GM18951 (cell line): ENCODE measurements around the gene INPP5F.
"Not testable (repeated sequence)": the region's sequence is repeated elsewhere in the genome, so short reads cannot be mapped to it uniquely, and the experiment has no call there.

Experiments used
- POLR2A ChIP-seq: IDR thresholded peaks from 4 replicates; pipeline ENCODE4 v1.6.1; 2011; ENCODE audit warnings: mild to moderate bottlenecking; ENCODE audit not compliant: insufficient read length, insufficient read depth; ENCODE audit errors: extremely low read depth
- in situ Hi-C: fragments of 300-500 bp; cut with MboI; formaldehyde crosslinking; loops from one replicate; pipeline ENCODE4 v1.12.0; 2022; ENCODE audit warnings: low sequenced_read_pairs, mixed read lengths, inconsistent platforms; ENCODE audit not compliant: unreplicated experiment

The INPP5F gene

GRCh38 chr10:119761106-119761505 is 35.3 kb downstream of the INPP5F start:
- in situ Hi-C loops = no loop called here
- TF ChIP-seq POLR2A = no peak

DNA sequence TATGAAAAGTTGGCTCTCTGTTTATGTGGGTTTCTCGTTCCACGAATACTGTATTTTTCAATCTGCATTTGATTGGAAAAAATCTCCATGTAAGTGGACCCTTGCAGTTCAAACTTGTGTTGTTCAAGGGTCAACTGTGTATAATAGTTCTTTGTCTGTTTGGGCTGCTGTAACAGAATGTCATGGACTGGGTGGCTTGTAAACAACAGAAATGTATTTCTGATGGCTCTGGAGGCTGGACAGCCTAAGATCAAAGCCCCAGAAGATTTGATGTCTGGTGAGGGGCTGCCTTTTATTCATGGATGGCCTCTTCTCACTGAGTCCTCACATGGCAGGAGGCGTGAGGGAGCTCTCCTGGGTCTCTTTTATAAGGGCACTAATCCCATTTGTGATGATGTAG is 36.2 kb downstream of the INPP5F start:
- no peak for TF ChIP-seq POLR2A

GRCh38 chr10:119762805-119763798 is 37.3 kb downstream of the INPP5F start:
- TF ChIP-seq POLR2A = no peak
- in situ Hi-C loops = no loop called here

More for the DNA sequence above, 36.2 kb downstream of the INPP5F start:
- in situ Hi-C loops = no loop called here

DNA sequence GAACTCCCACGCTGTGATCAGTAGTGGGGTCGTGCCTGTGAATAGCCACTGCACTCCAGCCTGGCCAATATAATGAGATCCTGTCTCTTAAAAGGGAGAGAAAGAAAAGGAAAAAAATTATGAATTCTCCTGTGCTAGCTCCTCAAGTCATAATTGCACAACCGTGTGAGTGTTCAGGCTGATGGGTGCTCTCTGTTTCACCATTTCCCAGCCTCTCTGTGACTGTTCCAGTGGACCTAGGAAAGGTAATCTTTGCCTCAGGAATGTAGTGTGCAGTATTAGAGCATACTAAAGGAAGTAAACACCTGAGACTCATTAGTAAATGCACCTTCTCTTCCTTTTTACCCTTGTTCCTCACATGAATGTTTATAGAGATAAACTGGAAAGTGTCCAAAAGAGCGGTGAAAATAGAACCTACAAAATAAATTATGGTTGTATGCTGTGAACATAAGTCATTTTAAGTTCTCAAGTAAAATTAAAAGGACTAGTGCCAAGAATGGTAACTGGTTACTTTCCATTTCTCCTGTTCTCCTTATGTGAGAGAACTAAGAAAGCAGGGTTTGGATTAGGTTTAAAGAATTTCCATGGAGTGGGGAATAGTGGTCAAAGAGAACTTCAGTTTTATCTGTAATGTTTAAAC is 42.7 kb downstream of the INPP5F start:
- no peak for TF ChIP-seq POLR2A
- in situ Hi-C loops = no loop called here

DNA sequence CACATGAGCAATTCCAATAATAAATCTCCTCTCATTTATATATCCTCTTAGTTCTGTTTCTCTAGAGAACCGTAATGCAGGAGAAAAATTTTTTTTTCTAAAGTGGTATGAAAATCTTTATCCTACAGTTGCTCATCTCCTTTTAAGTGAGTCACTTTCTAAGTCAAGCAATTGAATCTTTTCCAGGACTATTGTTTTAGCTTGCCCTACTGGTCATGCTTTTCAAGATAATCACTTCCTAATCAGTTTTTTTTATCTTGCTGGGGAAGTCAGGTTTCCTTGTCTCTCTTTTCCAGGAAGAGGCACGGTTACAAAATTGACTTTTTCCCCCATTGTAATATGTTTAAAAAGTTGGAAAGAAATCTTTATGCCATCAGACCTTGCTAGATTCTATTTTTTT is 44.0 kb downstream of the INPP5F start:
- TF ChIP-seq POLR2A = no peak
- in situ Hi-C loops = no loop called here

GRCh38 chr10:119770928-119771327 is 45.1 kb downstream of the INPP5F start:
- in situ Hi-C loops = no loop called here
- no peak for TF ChIP-seq POLR2A

- in situ Hi-C loops = no loop called here
These were observed 46.5 kb downstream of the INPP5F start for GRCh38 chr10:119772334-119772733.

GRCh38 chr10:119773041-119773440 is 47.2 kb downstream of the INPP5F start:
- in situ Hi-C loops = not testable (repeated sequence)

More at GRCh38 chr10:119772334-119772733, 46.5 kb downstream of the INPP5F start:
- TF ChIP-seq POLR2A = no peak

GRCh38 chr10:119775529-119775928 is 49.7 kb downstream of the INPP5F start:
- in situ Hi-C loops = no loop called here
- TF ChIP-seq POLR2A = no peak

- in situ Hi-C loops = no loop called here
- no peak for TF ChIP-seq POLR2A
These were observed 50.7 kb downstream of the INPP5F start for GRCh38 chr10:119776536-119776935.

GRCh38 chr10:119777686-119778085 is 51.8 kb downstream of the INPP5F start:
- in situ Hi-C loops = no loop called here
- TF ChIP-seq POLR2A = no peak

GRCh38 chr10:119778776-119779445 is 53.1 kb downstream of the INPP5F start:
- in situ Hi-C loops = no loop called here
- no peak for TF ChIP-seq POLR2A

DNA sequence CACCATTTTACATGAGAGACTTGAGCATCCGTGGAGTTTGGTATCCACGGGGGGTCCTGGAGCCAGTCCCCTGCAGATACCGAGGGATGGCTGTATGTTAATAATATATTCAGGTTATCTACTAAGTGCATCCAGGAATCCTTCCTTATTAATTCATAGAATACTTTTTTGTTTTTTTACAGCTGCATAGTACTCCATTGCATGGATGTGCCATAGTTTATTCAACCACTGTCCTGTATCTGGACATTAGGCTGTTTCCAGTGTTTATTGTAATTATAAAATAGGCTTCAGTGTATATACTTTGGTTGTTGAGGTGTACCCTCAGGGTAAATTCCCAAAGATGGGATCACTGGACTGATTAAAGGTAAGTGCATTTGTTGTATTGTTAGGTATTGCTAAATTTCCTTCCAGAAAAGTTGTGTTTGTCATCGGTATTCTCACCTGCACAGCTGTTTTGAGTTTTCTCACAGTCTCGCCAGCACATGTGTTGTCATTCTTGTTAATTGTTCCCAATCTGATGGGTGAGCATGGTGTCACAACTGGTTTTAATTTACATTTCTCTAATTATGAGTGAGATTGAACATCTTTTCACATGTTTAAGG is 55.1 kb downstream of the INPP5F start:
- TF ChIP-seq POLR2A = no peak
- in situ Hi-C loops = no loop called here
